Duodenal mucosa (tissue), 2 donors: ENCODE results near the gene LRFN3.
"Not testable (repeated sequence)": the region's sequence is repeated elsewhere in the genome, so short reads cannot be mapped to it uniquely, and the experiment has no call there.

Experiments
- H3K27ac ChIP-seq: one replicate; pipeline ENCODE4 v1.7.0; 2013; ENCODE audit warnings: low read depth, low read length
- H3K27me3 ChIP-seq, 2 donors: one replicate each; pipeline ENCODE4 v1.7.0; 2013; ENCODE audit warnings: low read length in 2 of 2, control low read depth in 1 of 2; ENCODE audit not compliant: insufficient read depth in 2 of 2, control insufficient read depth in 1 of 2
- H3K36me3 ChIP-seq, 2 donors: one replicate each; pipeline ENCODE4 v1.7.0; 2013; ENCODE audit warnings: low read length in 2 of 2, control low read depth in 1 of 2; ENCODE audit not compliant: insufficient read depth in 2 of 2, control insufficient read depth in 1 of 2
- H3K4me1 ChIP-seq, 2 donors: one replicate each; pipeline ENCODE4 v1.7.0; 2013; ENCODE audit warnings: low read length in 2 of 2, control low read depth in 1 of 2; ENCODE audit not compliant: insufficient read depth in 2 of 2, control insufficient read depth in 1 of 2
- H3K4me3 ChIP-seq, 2 donors: one replicate each; pipeline ENCODE4 v1.7.0; 2013; ENCODE audit warnings: low read length in 2 of 2, low read depth in 1 of 2
- H3K9ac ChIP-seq, 2 donors: one replicate each; pipeline ENCODE4 v1.7.0; 2013; ENCODE audit warnings: low read length in 2 of 2, low read depth in 1 of 2
- H3K9me3 ChIP-seq, 2 donors: one replicate each; pipeline ENCODE4 v1.7.0; 2013; ENCODE audit warnings: low read length in 2 of 2, control low read depth in 1 of 2; ENCODE audit not compliant: control insufficient read depth in 1 of 2

The LRFN3 gene

GRCh38 chr19:35935911-35936737, at the start of gene LRFN3:
Gene LRFN3, plus strand, starts transcription at chr19:35936374. Its CDS starts 3,052 bp downstream, at chr19:35939426.
- no peaks in the 10 kb centered on the region for H3K9me3 ChIP-seq
- H3K27ac ChIP-seq = no peak within 1 kb of the TSS
- no peaks in the 10 kb centered on the region for H3K27me3 ChIP-seq
- peak within 1 kb of the TSS; percentile 74 to 95 for H3K4me3 ChIP-seq
- peaks cover 0 to 11% of the 10 kb centered on the region in 2 donors for H3K36me3 ChIP-seq
- peaks cover 25 to 33% of the 10 kb centered on the region in 2 donors for H3K4me1 ChIP-seq
- H3K9ac ChIP-seq = peak within 1 kb of the TSS; percentile 82 to 84

- H3K36me3 ChIP-seq = peaks cover 14 to 36% of the 10 kb centered on the region in 2 donors
- H3K27me3 ChIP-seq = no peaks in the 10 kb centered on the region
- no peaks in the 10 kb centered on the region for H3K9me3 ChIP-seq
- H3K9ac ChIP-seq = no peak overlapping the region
- no peaks in the 10 kb centered on the region for H3K4me1 ChIP-seq
- no peak overlapping the region for H3K4me3 ChIP-seq
- H3K27ac ChIP-seq = no peak overlapping the region
Measured at GRCh38 chr19:35887197-35887596, 49.0 kb upstream of the LRFN3 start.

GRCh38 chr19:35888398-35888797, 47.8 kb upstream of the LRFN3 start:
- no peak overlapping the region for H3K4me3 ChIP-seq
- H3K36me3 ChIP-seq = peaks cover 14 to 43% of the 10 kb centered on the region in 2 donors
- H3K9ac ChIP-seq = no peak overlapping the region
- H3K27ac ChIP-seq = no peak overlapping the region
- no peaks in the 10 kb centered on the region for H3K27me3 ChIP-seq
- H3K9me3 ChIP-seq = no peaks in the 10 kb centered on the region
- H3K4me1 ChIP-seq = no peaks in the 10 kb centered on the region

- Histone ChIP-seq H3K9ac (no peak overlapping the region), H3K9me3 (no peaks in the 10 kb centered on the region), H3K27me3 (no peaks in the 10 kb centered on the region), H3K4me3 (no peak overlapping the region), H3K36me3 (peaks cover 14 to 53% of the 10 kb centered on the region in 2 donors), H3K27ac (no peak overlapping the region), H3K4me1 (no peaks in the 10 kb centered on the region)
Measured at GRCh38 chr19:35889370-35890112, 46.6 kb upstream of the LRFN3 start.

GRCh38 chr19:35890113-35890650, 46.0 kb upstream of the LRFN3 start:
- Histone ChIP-seq H3K9me3 (no peaks in the 10 kb centered on the region), H3K27me3 (no peaks in the 10 kb centered on the region), H3K9ac (no peak overlapping the region), H3K4me1 (no peaks in the 10 kb centered on the region), H3K4me3 (no peak overlapping the region), H3K36me3 (peaks cover 14 to 55% of the 10 kb centered on the region in 2 donors), H3K27ac (no peak overlapping the region)

- H3K9me3 ChIP-seq, H3K27ac ChIP-seq, H3K4me3 ChIP-seq, H3K27me3 ChIP-seq, H3K9ac ChIP-seq, H3K4me1 ChIP-seq: not testable (repeated sequence)
- H3K36me3 ChIP-seq = peaks cover 14 to 68% of the 10 kb centered on the region in 2 donors
Measured at GRCh38 chr19:35891819-35892218, 44.4 kb upstream of the LRFN3 start.

- peaks cover 5 to 54% of the 10 kb centered on the region in 2 donors for H3K36me3 ChIP-seq
- no peak overlapping the region for H3K4me3 ChIP-seq
- H3K27ac ChIP-seq = no peak overlapping the region
Measured at GRCh38 chr19:35894342-35894741, 41.8 kb upstream of the LRFN3 start.

GRCh38 chr19:35895911-35896642, 40.1 kb upstream of the LRFN3 start:
- H3K36me3 ChIP-seq = peaks cover 0 to 37% of the 10 kb centered on the region in 2 donors
- H3K27me3 ChIP-seq = no peaks in the 10 kb centered on the region
- no peak overlapping the region for H3K27ac ChIP-seq

More at GRCh38 chr19:35894342-35894741, 41.8 kb upstream of the LRFN3 start:
- Histone ChIP-seq H3K9ac (no peak overlapping the region), H3K9me3 (no peaks in the 10 kb centered on the region), H3K27me3 (no peaks in the 10 kb centered on the region), H3K4me1 (peaks cover 0 to 12% of the 10 kb centered on the region in 2 donors)

GRCh38 chr19:35896643-35897040, 39.5 kb upstream of the LRFN3 start:
- H3K9ac ChIP-seq = no peak overlapping the region
- no peak overlapping the region for H3K27ac ChIP-seq
- H3K4me1 ChIP-seq = peaks cover 0 to 22% of the 10 kb centered on the region in 2 donors
- H3K9me3 ChIP-seq = no peaks in the 10 kb centered on the region
- peaks cover 0 to 36% of the 10 kb centered on the region in 2 donors for H3K36me3 ChIP-seq
- no peak overlapping the region for H3K4me3 ChIP-seq
- H3K27me3 ChIP-seq = no peaks in the 10 kb centered on the region

More at GRCh38 chr19:35895911-35896642, 40.1 kb upstream of the LRFN3 start:
- Histone ChIP-seq H3K9ac (no peak overlapping the region), H3K9me3 (no peaks in the 10 kb centered on the region), H3K4me3 (no peak overlapping the region), H3K4me1 (peaks cover 0 to 17% of the 10 kb centered on the region in 2 donors)
